ENCODE measurements around the gene CRHR1.

DNA sequence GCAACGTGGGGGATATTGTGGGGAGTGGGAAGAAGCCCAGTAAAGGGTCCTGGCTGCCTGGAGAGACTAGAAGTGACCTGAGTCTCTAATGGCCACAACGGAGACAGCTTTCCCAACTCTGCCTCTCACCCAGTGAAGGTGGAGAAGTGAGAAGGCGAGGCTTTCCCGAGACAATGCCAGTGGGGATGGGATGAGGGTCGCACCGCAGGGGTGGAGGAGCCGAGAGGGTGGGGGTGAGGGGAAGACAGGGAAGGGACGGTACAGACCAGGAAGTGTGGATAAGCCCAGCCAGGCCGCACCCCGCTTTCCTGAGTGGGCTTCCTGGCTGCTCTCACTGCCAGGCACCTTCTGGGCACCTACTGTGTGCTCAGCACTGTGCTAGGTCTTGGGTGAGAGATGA, 53.1 kb downstream of the CRHR1 start:
- TF ChIP-seq, protein P1, sequence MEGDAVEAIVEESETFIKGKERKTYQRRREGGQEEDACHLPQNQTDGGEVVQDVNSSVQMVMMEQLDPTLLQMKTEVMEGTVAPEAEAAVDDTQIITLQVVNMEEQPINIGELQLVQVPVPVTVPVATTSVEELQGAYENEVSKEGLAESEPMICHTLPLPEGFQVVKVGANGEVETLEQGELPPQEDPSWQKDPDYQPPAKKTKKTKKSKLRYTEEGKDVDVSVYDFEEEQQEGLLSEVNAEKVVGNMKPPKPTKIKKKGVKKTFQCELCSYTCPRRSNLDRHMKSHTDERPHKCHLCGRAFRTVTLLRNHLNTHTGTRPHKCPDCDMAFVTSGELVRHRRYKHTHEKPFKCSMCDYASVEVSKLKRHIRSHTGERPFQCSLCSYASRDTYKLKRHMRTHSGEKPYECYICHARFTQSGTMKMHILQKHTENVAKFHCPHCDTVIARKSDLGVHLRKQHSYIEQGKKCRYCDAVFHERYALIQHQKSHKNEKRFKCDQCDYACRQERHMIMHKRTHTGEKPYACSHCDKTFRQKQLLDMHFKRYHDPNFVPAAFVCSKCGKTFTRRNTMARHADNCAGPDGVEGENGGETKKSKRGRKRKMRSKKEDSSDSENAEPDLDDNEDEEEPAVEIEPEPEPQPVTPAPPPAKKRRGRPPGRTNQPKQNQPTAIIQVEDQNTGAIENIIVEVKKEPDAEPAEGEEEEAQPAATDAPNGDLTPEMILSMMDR (IDR thresholded peaks at IDR 0.05) = no peak
- no peak for TF ChIP-seq POLR2A (IDR thresholded peaks at IDR 0.05)

Measured in uterus (tissue), 2 donors.